Left ventricle myocardium inferior (tissue), 1 donor: Measurements from ENCODE around the gene SH2D3A. TPM values are rescaled to one million over a fixed set of nuclear protein-coding genes. Genes with fewer than 3 reads are reported as not detected.

Experiments
- DNase-seq: peaks from one replicate; pipeline ENCODE4 v3.0.0-alpha.2; 2020
- H3K27ac ChIP-seq: fragments of 200-600 bp; replicated peaks from 2 replicates; pipeline ENCODE4 v1.8.0; 2021
- H3K27me3 ChIP-seq: fragments of 200-600 bp; 2 replicates; pipeline ENCODE4 v1.8.0; 2021; ENCODE audit warnings: low read depth
- H3K36me3 ChIP-seq: fragments of 200-600 bp; 2 replicates; pipeline ENCODE4 v1.8.0; 2021
- H3K4me1 ChIP-seq: fragments of 200-600 bp; 2 replicates; pipeline ENCODE4 v1.8.0; 2021
- H3K4me3 ChIP-seq: fragments of 200-600 bp; 2 replicates; pipeline ENCODE4 v1.8.0; 2021; ENCODE audit warnings: mild to moderate bottlenecking, moderate library complexity
- H3K9me3 ChIP-seq: fragments of 200-600 bp; replicated peaks from 2 replicates; pipeline ENCODE4 v1.8.0; 2021
- intact Hi-C: fragments of 100-400 bp; cut with micrococcal nuclease; formaldehyde crosslinking; loops from one replicate; pipeline ENCODE4 v1.11.0; 2022
- total RNA-seq: library from RNA; stranded (reverse); fragmentation: NEBNext Ultra II Directional; extraction: Animal tissue kit (Norgen Biotek cat#: 25700); gene quantifications from one replicate; pipeline ENCODE4 v1.2.1, GENCODE V29; 2021
- TF ChIP-seq, protein P1 (sequence below): fragments of 200-600 bp; IDR thresholded peaks from 2 replicates; pipeline ENCODE4 v1.8.0; 2021; ENCODE audit warnings: antibody characterized with exemption, mild to moderate bottlenecking, borderline replicate concordance
- donor health status: DM: no; HTN: yes; CAD: no; lungs with severe emphysema.

The SH2D3A gene
- total RNA-seq, 1 donor from 2014 or later = 0.14 TPM

DNA sequence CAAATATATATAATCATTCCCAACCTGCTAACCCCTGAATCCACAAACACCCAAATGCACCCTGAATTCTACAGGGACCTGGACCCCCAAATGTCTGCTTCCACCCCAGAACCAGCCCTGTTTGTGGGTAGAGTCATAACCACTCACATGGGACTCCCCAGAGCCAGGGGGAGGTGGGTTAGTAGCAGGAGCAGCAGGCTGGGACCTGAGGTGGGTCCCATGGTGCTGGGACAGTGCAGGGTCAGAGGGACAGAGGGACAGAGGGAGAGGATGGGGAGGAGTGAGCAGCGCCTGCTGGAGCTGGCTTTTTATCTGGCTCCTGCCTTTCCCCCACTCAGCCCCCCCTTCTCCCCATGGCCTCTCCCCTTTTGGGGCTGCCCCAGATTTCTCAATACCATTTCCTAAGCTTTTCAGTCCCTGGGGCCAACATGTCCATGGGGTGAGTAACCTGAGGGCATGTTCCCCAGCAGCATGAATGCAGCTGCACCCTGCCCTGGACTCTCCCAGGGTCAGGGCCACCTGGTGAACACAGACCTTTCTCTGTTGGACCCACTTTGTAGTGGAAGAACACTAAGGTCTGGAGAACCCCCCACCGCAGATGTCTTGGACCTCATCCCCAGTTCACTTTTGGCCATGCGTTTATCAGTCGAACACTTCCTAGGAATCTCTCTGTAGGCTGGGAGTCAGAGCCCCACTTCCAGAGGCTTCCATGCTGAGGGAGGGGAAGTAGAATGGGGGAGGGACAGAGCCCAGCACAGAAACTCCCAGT is 46.7 kb downstream of the SH2D3A start, which contains the start of gene C3:
Gene C3, minus strand, starts transcription at position 282 of the 769 bp plus-strand sequence. Its CDS starts 61 bp downstream, at position 221.
- H3K36me3 ChIP-seq = no peaks in the 10 kb centered on the region
- TF ChIP-seq, protein P1, sequence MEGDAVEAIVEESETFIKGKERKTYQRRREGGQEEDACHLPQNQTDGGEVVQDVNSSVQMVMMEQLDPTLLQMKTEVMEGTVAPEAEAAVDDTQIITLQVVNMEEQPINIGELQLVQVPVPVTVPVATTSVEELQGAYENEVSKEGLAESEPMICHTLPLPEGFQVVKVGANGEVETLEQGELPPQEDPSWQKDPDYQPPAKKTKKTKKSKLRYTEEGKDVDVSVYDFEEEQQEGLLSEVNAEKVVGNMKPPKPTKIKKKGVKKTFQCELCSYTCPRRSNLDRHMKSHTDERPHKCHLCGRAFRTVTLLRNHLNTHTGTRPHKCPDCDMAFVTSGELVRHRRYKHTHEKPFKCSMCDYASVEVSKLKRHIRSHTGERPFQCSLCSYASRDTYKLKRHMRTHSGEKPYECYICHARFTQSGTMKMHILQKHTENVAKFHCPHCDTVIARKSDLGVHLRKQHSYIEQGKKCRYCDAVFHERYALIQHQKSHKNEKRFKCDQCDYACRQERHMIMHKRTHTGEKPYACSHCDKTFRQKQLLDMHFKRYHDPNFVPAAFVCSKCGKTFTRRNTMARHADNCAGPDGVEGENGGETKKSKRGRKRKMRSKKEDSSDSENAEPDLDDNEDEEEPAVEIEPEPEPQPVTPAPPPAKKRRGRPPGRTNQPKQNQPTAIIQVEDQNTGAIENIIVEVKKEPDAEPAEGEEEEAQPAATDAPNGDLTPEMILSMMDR = no peak
- H3K4me1 ChIP-seq = no peaks in the 10 kb centered on the region
- peaks cover 68% of the 10 kb centered on the region for H3K27me3 ChIP-seq
- peak; percentile 62 for DNase-seq
- intact Hi-C loops = no loop called here
- H3K4me3 ChIP-seq = peak within 1 kb of the TSS; percentile 58
- H3K9me3 ChIP-seq = no peaks in the 10 kb centered on the region
- H3K27ac ChIP-seq = peak within 1 kb of the TSS; percentile 66

DNA sequence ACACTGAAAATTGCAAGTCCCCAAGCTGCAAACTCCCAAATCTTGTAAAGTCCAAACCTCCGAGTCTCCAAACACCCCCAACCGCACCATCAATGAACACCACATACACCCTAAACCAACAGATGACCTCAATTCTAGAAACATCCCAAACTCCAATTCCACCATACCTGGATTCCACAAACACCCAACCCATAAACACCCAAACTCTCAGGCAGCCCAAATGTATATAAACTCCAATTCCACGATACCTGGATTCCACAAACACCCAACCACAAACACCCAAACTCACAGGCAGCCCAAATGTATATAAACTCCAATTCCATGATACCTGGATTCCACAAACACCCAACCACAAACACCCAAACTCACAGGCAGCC is 47.3 kb downstream of the SH2D3A start:
- Histone ChIP-seq H3K4me3 (peak overlapping the region; percentile 58), H3K27me3 (peaks cover 70% of the 10 kb centered on the region), H3K36me3 (no peaks in the 10 kb centered on the region), H3K9me3 (no peaks in the 10 kb centered on the region), H3K27ac (peak overlapping the region; percentile 61), H3K4me1 (no peaks in the 10 kb centered on the region)
- TF ChIP-seq, protein P1 = no peak
- no peak for DNase-seq
- intact Hi-C loops = no loop called here

DNA sequence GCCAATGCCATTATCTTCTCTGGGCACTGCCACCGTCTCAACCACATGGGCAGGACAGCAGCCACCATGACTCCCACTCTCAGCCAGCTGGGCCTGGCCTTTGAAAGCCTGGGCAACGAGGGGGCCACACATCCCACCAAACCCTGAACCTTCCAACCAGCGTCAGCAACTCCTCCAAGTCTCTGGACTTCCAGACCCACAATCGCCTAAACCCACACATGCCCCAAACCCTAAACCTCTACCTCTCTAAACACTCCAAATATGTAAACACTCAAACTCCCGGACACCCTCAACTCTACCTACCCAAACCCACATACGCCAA is 47.7 kb downstream of the SH2D3A start:
- Histone ChIP-seq H3K4me3 (peak overlapping the region; percentile 58), H3K27ac (peak overlapping the region; percentile 61), H3K27me3 (peaks cover 70% of the 10 kb centered on the region), H3K9me3 (no peaks in the 10 kb centered on the region), H3K36me3 (no peaks in the 10 kb centered on the region), H3K4me1 (no peaks in the 10 kb centered on the region)
- intact Hi-C loops = no loop called here
- DNase-seq = no peak
- TF ChIP-seq, protein P1 = no peak

DNA sequence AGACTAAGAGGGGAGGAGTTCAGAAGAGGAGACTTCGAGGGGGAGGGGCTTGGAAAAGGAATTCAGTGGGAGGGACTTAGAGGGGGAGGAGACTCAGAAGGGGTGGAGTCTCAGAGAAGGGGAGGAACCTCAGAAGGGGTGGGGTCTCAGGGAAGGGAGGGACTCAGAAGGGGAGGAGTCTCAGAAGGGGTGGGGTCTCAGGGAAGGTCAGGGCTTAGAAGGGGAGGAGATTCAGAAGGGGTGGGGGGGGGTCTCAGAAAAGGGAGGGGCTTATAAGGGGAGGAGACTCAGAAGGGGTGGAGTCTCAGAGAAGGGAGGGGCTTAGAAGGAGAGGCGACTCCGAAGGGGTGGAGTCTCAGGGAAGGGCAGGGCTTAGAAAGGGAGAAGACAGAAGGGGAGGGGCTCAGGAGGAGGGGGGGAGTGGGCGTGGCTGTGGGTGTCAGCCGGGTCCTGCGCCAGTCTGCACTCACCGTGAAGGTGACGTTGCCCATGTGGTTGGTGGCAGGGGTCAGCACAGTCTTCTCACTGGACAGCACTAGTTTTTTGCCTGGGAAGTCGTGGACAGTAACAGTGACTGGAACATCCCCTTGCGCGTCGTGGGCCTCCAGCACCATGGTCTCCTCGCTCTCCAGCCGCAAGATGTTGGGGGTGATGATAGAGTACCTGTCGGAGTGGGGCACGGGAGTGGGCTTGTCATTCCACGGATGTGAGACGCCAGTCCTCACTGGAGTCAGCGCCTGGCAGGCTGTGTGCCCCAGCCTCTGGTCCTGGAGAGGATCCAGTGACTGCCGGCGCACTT is 48.3 kb downstream of the SH2D3A start:
- Histone ChIP-seq H3K9me3 (no peaks in the 10 kb centered on the region), H3K4me3 (peak overlapping the region; percentile 58), H3K4me1 (no peaks in the 10 kb centered on the region), H3K27ac (peak overlapping the region; percentile 8), H3K27me3 (peaks cover 70% of the 10 kb centered on the region), H3K36me3 (no peaks in the 10 kb centered on the region)
- DNase-seq = no peak
- TF ChIP-seq, protein P1 = no peak
- intact Hi-C loops = no loop called here

DNA sequence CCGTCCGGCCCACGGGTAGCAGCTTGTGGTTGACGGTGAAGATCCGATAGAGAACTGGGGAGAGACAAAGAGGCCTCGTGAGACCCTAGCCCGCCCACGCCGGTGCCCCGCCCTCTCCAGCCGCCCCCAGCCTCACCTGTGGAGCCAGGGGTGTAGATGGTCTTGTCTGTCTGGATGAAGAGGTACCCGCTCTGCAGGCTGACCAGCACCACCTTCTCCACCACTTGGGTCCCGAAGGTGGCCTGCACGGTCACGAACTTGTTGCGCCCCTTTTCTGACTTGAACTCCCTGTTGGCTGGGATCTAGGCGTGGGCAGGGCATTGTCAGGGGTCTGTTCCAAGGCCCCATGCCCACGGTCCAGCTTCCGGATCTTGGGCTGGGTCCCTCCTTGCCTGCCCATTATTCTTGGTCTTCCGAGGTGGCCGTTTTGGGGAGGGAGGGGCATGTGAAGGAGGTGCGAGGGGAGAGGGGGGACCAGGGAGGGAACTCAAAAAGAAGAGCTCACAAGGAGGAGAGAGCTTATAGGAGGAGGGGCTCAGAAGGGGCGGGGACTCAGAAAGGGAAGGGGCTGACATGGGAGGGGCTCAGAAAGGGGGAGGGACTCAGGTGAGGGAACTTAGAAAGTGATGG is 49.0 kb downstream of the SH2D3A start:
- no peaks in the 10 kb centered on the region for H3K9me3 ChIP-seq
- H3K4me3 ChIP-seq = peak overlapping the region; percentile 9
- no peak for DNase-seq
- peaks cover 64% of the 10 kb centered on the region for H3K27me3 ChIP-seq
- TF ChIP-seq, protein P1 = no peak
- H3K27ac ChIP-seq = no peak overlapping the region
- intact Hi-C loops = no loop called here
- H3K4me1 ChIP-seq = no peaks in the 10 kb centered on the region
- no peaks in the 10 kb centered on the region for H3K36me3 ChIP-seq
